NAMALWA (cell line): ENCODE measurements around the gene CNTROB.

Experiments
- DNase-seq: peaks from one replicate; pipeline ENCODE4 v3.0.0-alpha.2; 2015; ENCODE audit warnings: low spot score

CNTROB gene

GRCh38 chr17:7987112-7987893 is 55.3 kb downstream of the CNTROB start:
- DNase-seq: no peak

- peak; percentile 88 for DNase-seq
Measured at GRCh38 chr17:7988750-7989178, 56.8 kb downstream of the CNTROB start.

- DNase-seq: peak; percentile 78
Measured at GRCh38 chr17:7989781-7990655, 58.0 kb downstream of the CNTROB start.

GRCh38 chr17:7992516-7992915 is 60.5 kb downstream of the CNTROB start:
- no peak for DNase-seq

- peak; percentile 18 for DNase-seq
Measured at GRCh38 chr17:7992924-7993323, 60.9 kb downstream of the CNTROB start.

GRCh38 chr17:7993972-7994589 is 62.1 kb downstream of the CNTROB start:
- no peak for DNase-seq

GRCh38 chr17:7995724-7996123 is 63.7 kb downstream of the CNTROB start:
- no peak for DNase-seq

GRCh38 chr17:7997186-7997585 is 65.2 kb downstream of the CNTROB start:
- DNase-seq: peak; percentile 61
